ENCODE results near the gene ATG7.

ATG7 gene

DNA sequence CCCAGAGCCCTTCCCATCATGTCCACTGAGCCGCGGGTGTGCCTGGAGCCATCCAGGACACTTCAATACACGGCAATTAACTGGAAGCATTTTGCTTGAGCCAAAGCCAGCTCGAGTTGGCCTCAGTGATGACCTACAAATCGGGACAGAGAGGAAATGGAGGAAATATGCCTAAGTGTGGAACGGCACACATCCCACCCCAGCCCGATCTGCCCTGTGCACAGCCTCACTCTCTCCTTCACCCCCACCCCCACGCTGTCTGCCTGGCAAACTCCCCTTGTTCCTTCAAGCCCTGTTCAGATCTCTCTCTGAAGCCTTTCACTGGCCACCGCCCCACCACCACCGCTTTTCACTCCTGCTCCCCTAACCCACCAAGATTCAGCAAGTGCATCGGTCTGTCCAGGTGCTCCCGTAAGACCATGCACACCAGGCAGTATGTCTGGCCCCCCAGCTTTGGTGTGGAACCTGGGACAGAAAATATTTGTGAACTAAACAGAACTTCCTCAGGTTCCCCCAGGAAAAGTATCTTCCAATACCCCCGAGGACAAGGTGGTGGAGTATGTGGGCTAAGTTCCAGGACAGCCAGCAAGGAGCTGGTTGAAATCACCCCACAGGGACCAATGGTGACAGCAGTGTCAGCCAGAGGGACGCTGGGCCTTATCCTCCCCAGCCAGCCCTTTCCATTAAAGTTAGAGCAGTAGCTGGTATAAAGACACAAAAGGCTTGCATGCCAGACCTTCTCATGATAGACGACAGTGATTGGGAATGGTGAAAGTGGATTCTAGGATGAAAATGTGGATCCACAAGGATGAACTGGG lies 287.8 kb downstream of the ATG7 start:
- ATAC-seq (replicated peaks; ENCODE audit: extremely low read depth, poor library complexity, severe bottlenecking): no peak
- H3K27me3 Mint-ChIP-seq: no peaks in the 10 kb centered on the region
- peaks cover 34% of the 10 kb centered on the region for H3K36me3 Mint-ChIP-seq (ENCODE audit: insufficient read depth)
- peaks cover 6% of the 10 kb centered on the region for H3K4me1 Mint-ChIP-seq
- H3K27ac Mint-ChIP-seq (ENCODE audit: low read depth): peak overlapping the region; percentile 83
- no peak for DNase-seq (ENCODE audit: low spot score in 2 of 2)
- no peak overlapping the region for H3K4me3 Mint-ChIP-seq
- H3K9me3 Mint-ChIP-seq: no peaks in the 10 kb centered on the region

- Mint-ChIP-seq H3K9me3 (no peaks in the 10 kb centered on the region), H3K36me3 (ENCODE audit: insufficient read depth) (peaks cover 33% of the 10 kb centered on the region), H3K4me3 (no peak overlapping the region), H3K27ac (ENCODE audit: low read depth) (peak overlapping the region; percentile 83), H3K27me3 (no peaks in the 10 kb centered on the region), H3K4me1 (peaks cover 6% of the 10 kb centered on the region)
- DNase-seq (ENCODE audit: low spot score in 2 of 2) (no peak), ATAC-seq (replicated peaks; ENCODE audit: extremely low read depth, poor library complexity, severe bottlenecking) (no peak)
These were observed 288.5 kb downstream of the ATG7 start for GRCh38 chr3:11560746-11561145.

- no peak overlapping the region for H3K27ac Mint-ChIP-seq (ENCODE audit: low read depth)
- no peak overlapping the region for H3K4me3 Mint-ChIP-seq
- H3K36me3 Mint-ChIP-seq (ENCODE audit: insufficient read depth): peaks cover 23% of the 10 kb centered on the region
- H3K27me3 Mint-ChIP-seq: no peaks in the 10 kb centered on the region
- peaks cover 6% of the 10 kb centered on the region for H3K4me1 Mint-ChIP-seq
- ATAC-seq (replicated peaks; ENCODE audit: extremely low read depth, poor library complexity, severe bottlenecking) (no peak), DNase-seq (ENCODE audit: low spot score in 2 of 2) (no peak)
- no peaks in the 10 kb centered on the region for H3K9me3 Mint-ChIP-seq
These were observed 290.2 kb downstream of the ATG7 start for GRCh38 chr3:11562277-11562881.

- Mint-ChIP-seq H3K9me3 (no peaks in the 10 kb centered on the region), H3K4me3 (no peak overlapping the region), H3K27ac (ENCODE audit: low read depth) (peak overlapping the region; percentile 7), H3K4me1 (peaks cover 6% of the 10 kb centered on the region), H3K27me3 (no peaks in the 10 kb centered on the region), H3K36me3 (ENCODE audit: insufficient read depth) (peaks cover 22% of the 10 kb centered on the region)
- ATAC-seq (replicated peaks; ENCODE audit: extremely low read depth, poor library complexity, severe bottlenecking) (no peak), DNase-seq (ENCODE audit: low spot score in 2 of 2) (no peak)
These were observed 291.1 kb downstream of the ATG7 start for GRCh38 chr3:11563159-11563864.

- peaks cover 6% of the 10 kb centered on the region for H3K4me1 Mint-ChIP-seq
- H3K27ac Mint-ChIP-seq (ENCODE audit: low read depth): peak overlapping the region; percentile 7
- H3K36me3 Mint-ChIP-seq (ENCODE audit: insufficient read depth): peaks cover 23% of the 10 kb centered on the region
- no peak overlapping the region for H3K4me3 Mint-ChIP-seq
- no peak for DNase-seq (ENCODE audit: low spot score in 2 of 2)
- H3K9me3 Mint-ChIP-seq: no peaks in the 10 kb centered on the region
- H3K27me3 Mint-ChIP-seq: no peaks in the 10 kb centered on the region
- ATAC-seq (replicated peaks; ENCODE audit: extremely low read depth, poor library complexity, severe bottlenecking): no peak
These were observed 291.6 kb downstream of the ATG7 start for GRCh38 chr3:11563865-11564185.

GRCh38 chr3:11564577-11565001 lies 292.4 kb downstream of the ATG7 start:
- no peak for ATAC-seq (replicated peaks; ENCODE audit: extremely low read depth, poor library complexity, severe bottlenecking)
- Mint-ChIP-seq H3K4me3 (no peak overlapping the region), H3K36me3 (ENCODE audit: insufficient read depth) (peaks cover 25% of the 10 kb centered on the region), H3K27me3 (no peaks in the 10 kb centered on the region), H3K4me1 (peaks cover 6% of the 10 kb centered on the region), H3K27ac (ENCODE audit: low read depth) (no peak overlapping the region), H3K9me3 (no peaks in the 10 kb centered on the region)
- no peak for DNase-seq (ENCODE audit: low spot score in 2 of 2)

GRCh38 chr3:11565072-11565471 lies 292.9 kb downstream of the ATG7 start:
- H3K4me1 Mint-ChIP-seq: peaks cover 6% of the 10 kb centered on the region
- H3K4me3 Mint-ChIP-seq: no peak overlapping the region
- H3K36me3 Mint-ChIP-seq (ENCODE audit: insufficient read depth): peaks cover 26% of the 10 kb centered on the region
- H3K9me3 Mint-ChIP-seq: no peaks in the 10 kb centered on the region
- H3K27me3 Mint-ChIP-seq: no peaks in the 10 kb centered on the region
- ATAC-seq (replicated peaks; ENCODE audit: extremely low read depth, poor library complexity, severe bottlenecking): no peak
- no peak for DNase-seq (ENCODE audit: low spot score in 2 of 2)
- H3K27ac Mint-ChIP-seq (ENCODE audit: low read depth): no peak overlapping the region

GRCh38 chr3:11565492-11565891 lies 293.3 kb downstream of the ATG7 start:
- Mint-ChIP-seq H3K27ac (ENCODE audit: low read depth) (no peak overlapping the region), H3K27me3 (no peaks in the 10 kb centered on the region), H3K4me1 (peaks cover 10% of the 10 kb centered on the region), H3K9me3 (no peaks in the 10 kb centered on the region), H3K36me3 (ENCODE audit: insufficient read depth) (peaks cover 23% of the 10 kb centered on the region), H3K4me3 (no peak overlapping the region)
- no peak for ATAC-seq (replicated peaks; ENCODE audit: extremely low read depth, poor library complexity, severe bottlenecking)
- DNase-seq (ENCODE audit: low spot score in 2 of 2): no peak

DNA sequence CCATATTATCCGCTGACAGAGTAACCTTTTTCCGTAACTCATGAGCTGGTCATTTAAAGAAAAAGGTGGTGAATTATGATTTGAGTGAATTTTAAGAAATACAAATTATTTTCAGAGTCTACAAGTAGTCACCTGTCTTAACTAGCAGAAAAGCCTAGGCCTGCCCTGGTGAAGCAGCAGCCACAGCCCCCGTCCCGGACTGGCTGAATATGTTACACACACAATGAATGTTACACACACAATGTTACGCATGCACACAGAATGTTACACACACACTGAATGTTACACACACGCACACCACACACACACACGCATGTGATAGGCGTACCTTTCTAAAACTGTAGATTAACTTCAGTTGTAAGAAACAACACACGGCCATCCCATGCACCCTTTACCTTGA lies 293.7 kb downstream of the ATG7 start:
- H3K4me1 Mint-ChIP-seq: peaks cover 14% of the 10 kb centered on the region
- H3K4me3 Mint-ChIP-seq: no peak overlapping the region
- no peak for DNase-seq (ENCODE audit: low spot score in 2 of 2)
- no peaks in the 10 kb centered on the region for H3K9me3 Mint-ChIP-seq
- no peaks in the 10 kb centered on the region for H3K27me3 Mint-ChIP-seq
- no peak overlapping the region for H3K27ac Mint-ChIP-seq (ENCODE audit: low read depth)
- ATAC-seq (replicated peaks; ENCODE audit: extremely low read depth, poor library complexity, severe bottlenecking): no peak
- H3K36me3 Mint-ChIP-seq (ENCODE audit: insufficient read depth): peaks cover 21% of the 10 kb centered on the region

- H3K36me3 Mint-ChIP-seq (ENCODE audit: insufficient read depth): peaks cover 21% of the 10 kb centered on the region
These were observed 294.3 kb downstream of the ATG7 start for GRCh38 chr3:11566478-11566877.

DNA sequence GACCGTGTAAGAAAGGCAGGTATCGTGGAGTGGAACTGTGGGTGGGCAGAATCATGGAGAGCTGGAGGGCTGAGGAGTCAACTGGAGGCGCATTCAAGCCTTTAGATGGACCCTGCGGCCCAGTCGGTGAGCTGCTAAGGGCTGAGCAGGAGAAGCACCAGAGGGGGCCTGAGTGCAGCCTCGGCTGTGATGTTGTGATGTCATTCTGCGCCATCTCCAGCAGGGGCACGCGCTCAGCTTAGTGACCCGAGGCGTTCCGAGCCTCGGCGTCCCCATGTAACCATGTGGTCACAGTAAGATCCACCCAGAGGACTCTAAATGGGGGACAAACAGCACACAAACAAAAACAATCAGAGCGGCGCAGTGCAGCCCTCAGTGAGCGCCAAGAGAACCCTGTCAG lies 294.7 kb downstream of the ATG7 start:
- Mint-ChIP-seq H3K36me3 (ENCODE audit: insufficient read depth) (peaks cover 20% of the 10 kb centered on the region), H3K9me3 (no peaks in the 10 kb centered on the region), H3K27me3 (no peaks in the 10 kb centered on the region), H3K4me3 (no peak overlapping the region), H3K4me1 (peaks cover 15% of the 10 kb centered on the region), H3K27ac (ENCODE audit: low read depth) (no peak overlapping the region)
- ATAC-seq (replicated peaks; ENCODE audit: extremely low read depth, poor library complexity, severe bottlenecking) (no peak), DNase-seq (ENCODE audit: low spot score in 2 of 2) (no peak)

More at GRCh38 chr3:11566478-11566877, 294.3 kb downstream of the ATG7 start:
- H3K4me3 Mint-ChIP-seq: no peak overlapping the region
- no peaks in the 10 kb centered on the region for H3K27me3 Mint-ChIP-seq
- H3K27ac Mint-ChIP-seq (ENCODE audit: low read depth): no peak overlapping the region
- H3K4me1 Mint-ChIP-seq: peaks cover 15% of the 10 kb centered on the region
- no peak for DNase-seq (ENCODE audit: low spot score in 2 of 2)
- ATAC-seq (replicated peaks; ENCODE audit: extremely low read depth, poor library complexity, severe bottlenecking): no peak
- H3K9me3 Mint-ChIP-seq: no peaks in the 10 kb centered on the region

- peaks cover 21% of the 10 kb centered on the region for H3K4me1 Mint-ChIP-seq
- no peaks in the 10 kb centered on the region for H3K9me3 Mint-ChIP-seq
- ATAC-seq (replicated peaks; ENCODE audit: extremely low read depth, poor library complexity, severe bottlenecking) (no peak), DNase-seq (ENCODE audit: low spot score in 2 of 2) (no peak)
- H3K27ac Mint-ChIP-seq (ENCODE audit: low read depth): no peak overlapping the region
- H3K27me3 Mint-ChIP-seq: no peaks in the 10 kb centered on the region
- peaks cover 21% of the 10 kb centered on the region for H3K36me3 Mint-ChIP-seq (ENCODE audit: insufficient read depth)
- H3K4me3 Mint-ChIP-seq: no peak overlapping the region
These were observed 295.6 kb downstream of the ATG7 start for GRCh38 chr3:11567516-11568467.
